Measurements from ENCODE around the gene ZDHHC22. TPM values are rescaled to one million over a fixed set of nuclear protein-coding genes. Genes with fewer than 3 reads are reported as not detected.
A peak's percentile ranks its signal among the peaks of the same experiment; 100 is the strongest.
"Not testable (repeated sequence)": the region's sequence is repeated elsewhere in the genome, so short reads cannot be mapped to it uniquely, and the experiment has no call there.

ZDHHC22 gene
- total RNA-seq, 4 donors from 2014 or later, result not detected

GRCh38 chr14:77180726-77181602 lies 39.4 kb upstream of the ZDHHC22 start:
- no peak for TF ChIP-seq POLR2A (IDR thresholded peaks at IDR 0.05)
- no peak for TF ChIP-seq EP300 (IDR thresholded peaks at IDR 0.05)
- TF ChIP-seq, protein P1, sequence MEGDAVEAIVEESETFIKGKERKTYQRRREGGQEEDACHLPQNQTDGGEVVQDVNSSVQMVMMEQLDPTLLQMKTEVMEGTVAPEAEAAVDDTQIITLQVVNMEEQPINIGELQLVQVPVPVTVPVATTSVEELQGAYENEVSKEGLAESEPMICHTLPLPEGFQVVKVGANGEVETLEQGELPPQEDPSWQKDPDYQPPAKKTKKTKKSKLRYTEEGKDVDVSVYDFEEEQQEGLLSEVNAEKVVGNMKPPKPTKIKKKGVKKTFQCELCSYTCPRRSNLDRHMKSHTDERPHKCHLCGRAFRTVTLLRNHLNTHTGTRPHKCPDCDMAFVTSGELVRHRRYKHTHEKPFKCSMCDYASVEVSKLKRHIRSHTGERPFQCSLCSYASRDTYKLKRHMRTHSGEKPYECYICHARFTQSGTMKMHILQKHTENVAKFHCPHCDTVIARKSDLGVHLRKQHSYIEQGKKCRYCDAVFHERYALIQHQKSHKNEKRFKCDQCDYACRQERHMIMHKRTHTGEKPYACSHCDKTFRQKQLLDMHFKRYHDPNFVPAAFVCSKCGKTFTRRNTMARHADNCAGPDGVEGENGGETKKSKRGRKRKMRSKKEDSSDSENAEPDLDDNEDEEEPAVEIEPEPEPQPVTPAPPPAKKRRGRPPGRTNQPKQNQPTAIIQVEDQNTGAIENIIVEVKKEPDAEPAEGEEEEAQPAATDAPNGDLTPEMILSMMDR (IDR thresholded peaks at IDR 0.05), result no peak
- peak overlapping the region in 1 of 4 donors; percentile 31 for H3K4me3 ChIP-seq
- DNase-seq (ENCODE audit: low spot score in 2 of 2), result no peak
- peaks cover 0 to 44% of the 10 kb centered on the region in 2 donors for H3K27me3 ChIP-seq
- H3K4me1 ChIP-seq, result peaks cover 0 to 13% (median 3%) of the 10 kb centered on the region in 4 donors
- WGBS, 2 donors, result 46% methylated on average over 12 of the region's 12 CpGs
- H3K36me3 ChIP-seq, result no peaks in the 10 kb centered on the region
- no peaks in the 10 kb centered on the region for H3K9me3 ChIP-seq
- H3K27ac ChIP-seq, result no peak overlapping the region

- Histone ChIP-seq H3K4me3 (no peak overlapping the region), H3K36me3 (no peaks in the 10 kb centered on the region), H3K9me3 (no peaks in the 10 kb centered on the region), H3K27me3 (peaks cover 0 to 32% of the 10 kb centered on the region in 2 donors), H3K27ac (no peak overlapping the region), H3K4me1 (peaks cover 0 to 13% (median 3%) of the 10 kb centered on the region in 4 donors)
- whole genome bisulfite sequencing, 2 donors, result 54 to 58% methylated on average over 3 of the region's 3 CpGs
- no peak for DNase-seq (ENCODE audit: low spot score in 2 of 2)
- TF ChIP-seq, protein P1 (IDR thresholded peaks at IDR 0.05), result no peak
- no peak for TF ChIP-seq EP300 (IDR thresholded peaks at IDR 0.05)
- TF ChIP-seq POLR2A (IDR thresholded peaks at IDR 0.05), result no peak
Observed at GRCh38 chr14:77178656-77179055, 37.1 kb upstream of the ZDHHC22 start.

GRCh38 chr14:77177702-77178101 lies 36.1 kb upstream of the ZDHHC22 start:
- Histone ChIP-seq H3K9me3 (no peaks in the 10 kb centered on the region), H3K27ac (no peak overlapping the region), H3K36me3 (no peaks in the 10 kb centered on the region), H3K4me1 (peaks cover 0 to 13% (median 3%) of the 10 kb centered on the region in 4 donors), H3K27me3 (peaks cover 0 to 23% of the 10 kb centered on the region in 2 donors), H3K4me3 (no peak overlapping the region)
- DNase-seq (ENCODE audit: low spot score in 2 of 2), result no peak
- TF ChIP-seq POLR2A (IDR thresholded peaks at IDR 0.05), result no peak
- WGBS, 2 donors, result 20 to 29% methylated on average over 1 of the region's 1 CpG

DNA sequence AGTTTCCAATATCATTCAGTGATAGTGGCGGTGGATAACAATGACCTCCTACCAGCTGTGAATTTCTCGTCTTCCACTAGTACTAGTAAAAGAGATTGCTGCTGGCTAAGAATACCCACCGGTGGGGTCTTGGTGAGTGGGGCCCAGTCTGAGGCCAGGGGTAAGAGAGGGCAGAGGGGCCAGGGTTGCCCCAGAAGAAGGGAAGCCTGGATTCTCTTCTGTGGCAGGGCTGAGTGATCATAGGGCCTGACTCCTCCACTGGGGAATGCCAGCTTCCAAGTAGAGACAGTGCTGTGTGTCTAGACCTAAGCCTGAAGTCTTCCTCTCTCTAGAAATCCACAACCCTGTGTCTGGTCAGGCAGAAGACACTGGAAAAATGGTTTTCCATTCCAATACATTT lies 34.3 kb upstream of the ZDHHC22 start:
- WGBS, 2 donors, result 66 to 79% methylated on average over 3 of the region's 3 CpGs
- Histone ChIP-seq H3K9me3 (no peaks in the 10 kb centered on the region), H3K4me1 (no peaks in the 10 kb centered on the region), H3K27ac (no peak overlapping the region), H3K36me3 (no peaks in the 10 kb centered on the region), H3K27me3 (peaks cover 0 to 4% of the 10 kb centered on the region in 2 donors), H3K4me3 (no peak overlapping the region)
- TF ChIP-seq, protein P1 (IDR thresholded peaks at IDR 0.05), result no peak
- TF ChIP-seq POLR2A (IDR thresholded peaks at IDR 0.05) (no peak), EP300 (IDR thresholded peaks at IDR 0.05) (no peak)
- DNase-seq (ENCODE audit: low spot score in 2 of 2), result no peak

GRCh38 chr14:77173911-77174617 lies 32.5 kb upstream of the ZDHHC22 start:
- H3K4me1 ChIP-seq; H3K27me3 ChIP-seq; H3K27ac ChIP-seq; DNase-seq (ENCODE audit: low spot score in 2 of 2); H3K36me3 ChIP-seq; H3K4me3 ChIP-seq: not testable (repeated sequence)
- H3K9me3 ChIP-seq, result peaks cover 0 to 17% (median 2%) of the 10 kb centered on the region in 4 donors
- WGBS, 2 donors, result 88 to 89% methylated on average over 9 of the region's 9 CpGs

DNA sequence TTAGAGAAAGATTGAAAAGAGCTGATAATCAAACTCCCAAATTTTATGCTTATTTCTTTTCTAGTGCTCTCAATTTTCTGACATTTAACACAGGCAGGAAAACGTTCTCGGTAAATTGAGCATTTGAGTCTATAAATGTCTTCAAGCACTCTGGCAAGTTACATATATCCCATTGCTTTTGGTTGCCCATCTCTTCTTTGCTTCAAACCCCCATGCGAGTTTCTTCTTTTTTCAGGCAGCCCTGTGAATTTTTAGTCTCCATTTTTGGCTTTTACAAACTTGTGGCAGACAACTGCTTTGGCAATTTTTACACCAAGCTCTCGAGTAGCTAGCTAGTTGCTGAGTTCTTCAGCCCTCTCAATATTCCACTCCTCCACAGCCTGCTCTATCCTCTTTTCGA lies 31.3 kb upstream of the ZDHHC22 start:
- 79% methylated on average over 5 of the region's 5 CpGs for WGBS, 2 donors
- Histone ChIP-seq H3K27ac (no peak overlapping the region), H3K27me3 (no peaks in the 10 kb centered on the region), H3K9me3 (peaks cover 0 to 18% (median 4%) of the 10 kb centered on the region in 4 donors), H3K4me3 (no peak overlapping the region), H3K36me3 (no peaks in the 10 kb centered on the region), H3K4me1 (no peaks in the 10 kb centered on the region)
- no peak for DNase-seq (ENCODE audit: low spot score in 2 of 2)
- no peak for TF ChIP-seq POLR2A (IDR thresholded peaks at IDR 0.05)
- no peak for TF ChIP-seq EP300 (IDR thresholded peaks at IDR 0.05)
- TF ChIP-seq, protein P1 (IDR thresholded peaks at IDR 0.05), result no peak
